ENCODE data around the gene DST. TPM values are rescaled to one million over a fixed set of nuclear protein-coding genes. Genes with fewer than 3 reads are reported as not detected.

DST gene
- polyA plus RNA-seq, 1 of the 3 experiments (the other 2 are of a cell fraction): 64.3 TPM

GRCh38 chr6:56463443-56463842, 179.2 kb downstream of the DST start:
- H3K27me3 ChIP-seq (ENCODE audit: insufficient read depth): no peaks in the 10 kb centered on the region
- no peak overlapping the region for H3K9ac ChIP-seq
- over 99% methylated on average over 13 of the region's 13 CpGs for WGBS (ENCODE audit: low lambda C conversion rate)
- H4K20me1 ChIP-seq (ENCODE audit: insufficient read depth): no peaks in the 10 kb centered on the region
- no peak overlapping the region for H3K4me2 ChIP-seq
- no peaks in the 10 kb centered on the region for H3K4me1 ChIP-seq (ENCODE audit: control insufficient read depth in 1 of 2, insufficient read depth in 2 of 2, low read depth in 1 of 2, low read length in 1 of 2)
- no peaks in the 10 kb centered on the region for H3K9me3 ChIP-seq
- no peak overlapping the region for H3K27ac ChIP-seq (ENCODE audit: low read depth in 2 of 2, low read length in 1 of 2)
- CTCF ChIA-PET: interaction anchor here (1.4 kb wide), 1 partner anchor 94 kb away, joined by 4 read pairs; no protein-coding TSS in a partner anchor
- no peak overlapping the region for H3K4me3 ChIP-seq (ENCODE audit: low read depth in 2 of 2, low read length in 1 of 2)
- H3F3A ChIP-seq (replicated peaks; ENCODE audit: insufficient read depth): peaks cover 14% of the 10 kb centered on the region
- no peak overlapping the region for H2AFZ ChIP-seq (ENCODE audit: low read depth)
- TF ChIP-seq RAD21 (IDR thresholded peaks at IDR 0.05; ENCODE audit: low read length) (no peak), SMC3 (IDR thresholded peaks at IDR 0.05; ENCODE audit: low read depth, low read length) (no peak), TCF12 (IDR thresholded peaks at IDR 0.05) (no peak), SIN3A (IDR thresholded peaks at IDR 0.05; ENCODE audit: borderline replicate concordance, low read depth, low read length) (no peak), EZH2phosphoT487 (IDR thresholded peaks at IDR 0.05; ENCODE audit: borderline replicate concordance, low read depth) (no peak), RXRA (IDR thresholded peaks at IDR 0.05; ENCODE audit: borderline replicate concordance, low read depth) (no peak), CHD2 (IDR thresholded peaks at IDR 0.05; ENCODE audit: low read length, partially characterized antibody) (no peak), ELF1 (IDR thresholded peaks at IDR 0.05) (no peak)
- DNase-seq: no peak
- no peaks in the 10 kb centered on the region for H3K79me2 ChIP-seq (ENCODE audit: insufficient read depth)
- POLR2A ChIA-PET: no interaction called here
- peaks cover 91 to 99% of the 10 kb centered on the region in 2 experiments for H3K36me3 ChIP-seq (replicated peaks in 1 of 2; ENCODE audit: control insufficient read depth in 1 of 2, insufficient read depth in 2 of 2, low read length in 1 of 2)
- H3K9me2 ChIP-seq: no peaks in the 10 kb centered on the region

- no peak overlapping the region for H3K4me3 ChIP-seq (ENCODE audit: low read depth in 2 of 2, low read length in 1 of 2)
- POLR2A ChIA-PET: no interaction called here
- H3K27ac ChIP-seq (ENCODE audit: low read depth in 2 of 2, low read length in 1 of 2): peak overlapping the region; percentile 34 to 62
- H3K4me2 ChIP-seq: no peak overlapping the region
- H3K36me3 ChIP-seq (replicated peaks in 1 of 2; ENCODE audit: control insufficient read depth in 1 of 2, insufficient read depth in 2 of 2, low read length in 1 of 2): peaks cover 85 to 97% of the 10 kb centered on the region in 2 experiments
- CTCF ChIA-PET: interaction anchor here (0.9 to 1.1 kb wide), 2 partner anchors 111 to 137 kb away, joined by 3 read pairs; no protein-coding TSS in a partner anchor
- H4K20me1 ChIP-seq (ENCODE audit: insufficient read depth): no peaks in the 10 kb centered on the region
- H3K9me2 ChIP-seq: no peaks in the 10 kb centered on the region
- DNase-seq: no peak
- no peaks in the 10 kb centered on the region for H3K79me2 ChIP-seq (ENCODE audit: insufficient read depth)
- TF ChIP-seq ELF1 (IDR thresholded peaks at IDR 0.05) (peak; percentile 43; the same call in 1 of the 2 replicates), PBX3 (IDR thresholded peaks at IDR 0.05) (peak; percentile 55), TCF12 (IDR thresholded peaks at IDR 0.05) (peak; percentile 82), USF1 (IDR thresholded peaks at IDR 0.05; ENCODE audit: borderline replicate concordance, low read depth) (no peak)
- H3K9ac ChIP-seq: no peak overlapping the region
- H2AFZ ChIP-seq (ENCODE audit: low read depth): no peak overlapping the region
- H3K4me1 ChIP-seq (ENCODE audit: control insufficient read depth in 1 of 2, insufficient read depth in 2 of 2, low read depth in 1 of 2, low read length in 1 of 2): no peaks in the 10 kb centered on the region
- no peaks in the 10 kb centered on the region for H3K27me3 ChIP-seq (ENCODE audit: insufficient read depth)
- peaks cover 35% of the 10 kb centered on the region for H3F3A ChIP-seq (replicated peaks; ENCODE audit: insufficient read depth)
- H3K9me3 ChIP-seq: no peaks in the 10 kb centered on the region
- WGBS (ENCODE audit: low lambda C conversion rate): 73% methylated on average over 11 of the region's 13 CpGs
Observed at GRCh38 chr6:56459030-56459805, 183.5 kb downstream of the DST start.

Measured in SK-N-SH (cell line).